Neural cell (in vitro differentiated cells): ENCODE measurements around the gene MYF6. TPM values are rescaled to one million over a fixed set of nuclear protein-coding genes. Genes with fewer than 3 reads are reported as not detected.

Experiments used
- H2AFZ ChIP-seq: fragments of 200-600, 300-800 bp; sonication (generic), shearing (Covaris generic); 2 replicates; pipeline ENCODE4 v1.6.0; 2014; ENCODE audit warnings: low read depth, mild to moderate bottlenecking, antibody characterized with exemption, low read length, moderate library complexity
- H3F3A ChIP-seq: fragments of 200-600 bp; shearing (Covaris generic); 2 replicates; pipeline ENCODE4 v1.6.1; 2016; ENCODE audit warnings: mild to moderate bottlenecking, moderate library complexity, mixed read lengths, antibody characterized with exemption, low read length; ENCODE audit not compliant: insufficient read depth, poor library complexity, severe bottlenecking
- H3K27ac ChIP-seq: fragments of 200-600, 300-800 bp; sonication (generic), shearing (Covaris generic); 2 replicates; pipeline ENCODE4 v1.5.1; 2014; ENCODE audit warnings: mild to moderate bottlenecking, low read length, moderate library complexity
- H3K27me3 ChIP-seq: fragments of 300-800, 200-600 bp; sonication (generic), shearing (Covaris generic); 2 replicates; pipeline ENCODE4 v1.6.0; 2014; ENCODE audit warnings: mild to moderate bottlenecking, low read depth, low read length, moderate library complexity; ENCODE audit not compliant: insufficient read depth
- H3K36me3 ChIP-seq: fragments of 300-800, 200-600 bp; sonication (generic), shearing (Covaris generic); 2 replicates; pipeline ENCODE4 v1.5.1; 2014; ENCODE audit warnings: mild to moderate bottlenecking, antibody characterized with exemption, low read length, moderate library complexity; ENCODE audit not compliant: insufficient read depth
- H3K4me2 ChIP-seq: fragments of 300-800, 200-600 bp; sonication (generic), shearing (Covaris generic); 2 replicates; pipeline ENCODE4 v1.6.0; 2014; ENCODE audit warnings: mild to moderate bottlenecking, low read length
- H3K4me3 ChIP-seq: fragments of 300-800, 200-600 bp; sonication (generic), shearing (Covaris generic); 2 replicates; pipeline ENCODE4 v1.5.1; 2014; ENCODE audit warnings: mild to moderate bottlenecking, low read length, moderate library complexity
- H3K79me2 ChIP-seq: fragments of 200-600 bp; shearing (Covaris generic); replicated peaks from 2 replicates; pipeline ENCODE4 v1.6.0; 2014; ENCODE audit warnings: mild to moderate bottlenecking, low read length, moderate library complexity; ENCODE audit not compliant: insufficient read depth
- H3K9ac ChIP-seq: fragments of 300-800, 200-600 bp; sonication (generic), shearing (Covaris generic); 2 replicates; pipeline ENCODE4 v1.6.1; 2016; ENCODE audit warnings: mild to moderate bottlenecking, low read length, mixed read lengths
- H3K9me2 ChIP-seq: fragments of 200-600 bp; shearing (Covaris generic); 2 replicates; pipeline ENCODE4 v1.6.1; 2016; ENCODE audit warnings: mild to moderate bottlenecking, low read length, mixed read lengths; ENCODE audit not compliant: insufficient read depth
- H3K9me3 ChIP-seq: fragments of 200-600, 300-800 bp; sonication (generic), shearing (Covaris generic); 2 replicates; pipeline ENCODE4 v1.6.1; 2016; ENCODE audit warnings: mild to moderate bottlenecking, mixed run types, low read length, moderate library complexity, mixed read lengths
- H4K20me1 ChIP-seq: fragments of 200-600 bp; shearing (Covaris generic); 2 replicates; pipeline ENCODE4 v1.6.1; 2016; ENCODE audit warnings: mild to moderate bottlenecking, mixed run types; ENCODE audit not compliant: insufficient read depth
- CTCF ChIP-seq: fragments of 450-650 bp; IDR thresholded peaks from 2 replicates; pipeline ENCODE4 v1.5.1; 2014; ENCODE audit warnings: antibody characterized with exemption, mild to moderate bottlenecking, moderate library complexity; ENCODE audit not compliant: poor library complexity, severe bottlenecking
- EP300 ChIP-seq: fragments of 450-650 bp; conservative IDR thresholded peaks from 2 replicates; pipeline ENCODE4 v1.6.1; 2014; ENCODE audit warnings: antibody characterized with exemption, mild to moderate bottlenecking, moderate library complexity; ENCODE audit not compliant: poor library complexity, severe bottlenecking
- EZH2 ChIP-seq: fragments of 200-600, 300-800 bp; shearing (Covaris generic), sonication (generic); IDR thresholded peaks from 2 replicates; pipeline ENCODE4 v1.6.1; 2014; ENCODE audit warnings: antibody characterized with exemption, low read length, borderline replicate concordance, mild to moderate bottlenecking; ENCODE audit not compliant: insufficient read depth, poor library complexity, severe bottlenecking
- MXI1 ChIP-seq: fragments of 450-650 bp; conservative IDR thresholded peaks from 2 replicates; pipeline ENCODE4 v1.6.1; 2014; ENCODE audit warnings: antibody characterized with exemption, mild to moderate bottlenecking; ENCODE audit not compliant: poor library complexity, severe bottlenecking
- POLR2AphosphoS5 ChIP-seq: IDR thresholded peaks from 2 replicates; pipeline ENCODE4 v1.6.1; 2012
- RAD21 ChIP-seq: fragments of 450-650 bp; conservative IDR thresholded peaks from 2 replicates; pipeline ENCODE4 v1.6.1; 2014; ENCODE audit warnings: antibody characterized with exemption, mild to moderate bottlenecking, moderate library complexity
- REST ChIP-seq: IDR thresholded peaks from 2 replicates; pipeline ENCODE4 v1.6.1; 2012; ENCODE audit warnings: borderline replicate concordance
- SMC3 ChIP-seq: fragments of 450-650 bp; conservative IDR thresholded peaks from 2 replicates; pipeline ENCODE4 v1.6.1; 2014; ENCODE audit warnings: antibody characterized with exemption, mild to moderate bottlenecking, moderate library complexity; ENCODE audit not compliant: poor library complexity
- TAF1 ChIP-seq: IDR thresholded peaks from 2 replicates; pipeline ENCODE4 v1.6.1; 2012; ENCODE audit warnings: low read depth
- polyA plus RNA-seq: library from polyadenylated mRNA; depleted of rRNA; stranded (reverse); fragments of >200 nt; gene quantifications from 2 replicates; pipeline ENCODE4 v1.2.3, GENCODE V29; 2014

MYF6 gene
- polyA plus RNA-seq, 1 donor from 2014 or later: not detected

GRCh38 chr12:80720516-80720915, 13.1 kb downstream of the MYF6 start:
- no peaks in the 10 kb centered on the region for H3F3A ChIP-seq
- H3K9ac ChIP-seq: no peak overlapping the region
- no peak overlapping the region for H3K4me3 ChIP-seq
- TF ChIP-seq TAF1 (no peak), EP300 (no peak), RAD21 (no peak), REST (no peak), SMC3 (no peak), CTCF (no peak), POLR2AphosphoS5 (no peak), EZH2 (no peak), MXI1 (no peak)
- H3K4me2 ChIP-seq: no peak overlapping the region
- no peaks in the 10 kb centered on the region for H3K27me3 ChIP-seq
- H3K9me2 ChIP-seq: no peaks in the 10 kb centered on the region
- no peaks in the 10 kb centered on the region for H3K79me2 ChIP-seq
- no peak overlapping the region for H2AFZ ChIP-seq
- no peaks in the 10 kb centered on the region for H3K9me3 ChIP-seq
- no peaks in the 10 kb centered on the region for H3K36me3 ChIP-seq
- no peaks in the 10 kb centered on the region for H4K20me1 ChIP-seq
- no peak overlapping the region for H3K27ac ChIP-seq

- H2AFZ ChIP-seq: no peak overlapping the region
- TF ChIP-seq EZH2 (no peak), REST (no peak), RAD21 (no peak), TAF1 (no peak), SMC3 (no peak), CTCF (no peak), POLR2AphosphoS5 (no peak)
- no peaks in the 10 kb centered on the region for H4K20me1 ChIP-seq
- H3K27me3 ChIP-seq: no peaks in the 10 kb centered on the region
- H3K4me2 ChIP-seq: no peak overlapping the region
- no peaks in the 10 kb centered on the region for H3K79me2 ChIP-seq
- H3K9me2 ChIP-seq: no peaks in the 10 kb centered on the region
- H3K36me3 ChIP-seq: no peaks in the 10 kb centered on the region
- H3K4me3 ChIP-seq: no peak overlapping the region
- H3K9ac ChIP-seq: no peak overlapping the region
- H3K27ac ChIP-seq: no peak overlapping the region
- no peaks in the 10 kb centered on the region for H3K9me3 ChIP-seq
- no peaks in the 10 kb centered on the region for H3F3A ChIP-seq
Observed at GRCh38 chr12:80721326-80721725, 13.9 kb downstream of the MYF6 start.
